K562 (cell line): ENCODE results near the gene FAAH. TPM values are rescaled to one million over a fixed set of nuclear protein-coding genes. Genes with fewer than 3 reads are reported as not detected.

Experiments used
- ATAC-seq: fragments of 200-7000 bp; cut with Tn5 transposase; 3 replicates; pipeline ENCODE4 v1.9.1; 2020; ENCODE audit warnings: moderate library complexity
- BruUV-seq: library from RNA; stranded (reverse); fragments of 400-500 nt; replicated peaks from 2 replicates; lab custom pipeline; 2021; lab: Mats Ljungman, UMichigan
- CTCF ChIA-PET: fragments of 300-600 bp; formaldehyde crosslinking; extraction: SDS; loops from one replicate; lab custom pipeline; 2021; ENCODE audit warnings: low intra/inter-chr PET ratio; lab: Yijun Ruan, JAX
- POLR2A ChIA-PET: fragments of 300-600, 350-650 bp; sonication (Branson Sonifier 250); formaldehyde crosslinking; extraction: SDS; loops from one replicate; lab custom pipeline; 2021; ENCODE audit warnings: antibody characterized with exemption, inconsistent platforms; lab: Yijun Ruan, JAX
- DNase-seq, 4 experiments: peaks; one replicate each; pipeline versions ENCODE4 v3.0.0 to v3.0.0-alpha.2; 2011 to 2018; ENCODE audit warnings: low spot score in 3 of 4, mixed read lengths in 3 of 4; ENCODE audit errors: extremely low read depth in 1 of 4
- FAIRE-seq: peaks from 2 replicates; lab custom pipeline; 2011; peaks lifted over from hg19 to GRCh38; lab: Jason Lieb, UNC
- H2AFZ ChIP-seq: 2 replicates; pipeline ENCODE4 v1.6.0; 2011; ENCODE audit warnings: low read depth, low read length, control low read depth, inconsistent platforms
- H3K27ac ChIP-seq: fragments of 200-600 bp; 3 replicates; pipeline ENCODE4 v1.8.0; 2011; ENCODE audit warnings: low read depth, mild to moderate bottlenecking, control low read depth, inconsistent platforms, low read length, moderate library complexity, mixed read lengths; ENCODE audit errors: extremely low read depth
- H3K27me3 ChIP-seq, 2 experiments: fragments of 300-600 bp in 1 of 2; 2 replicates in 1 of 2; 3 replicates in 1 of 2; pipeline versions ENCODE4 v1.6.0 to v1.8.0; 2011; ENCODE audit warnings: inconsistent platforms in 2 of 2, low read length in 2 of 2, mild to moderate bottlenecking in 1 of 2, mixed read lengths in 1 of 2, moderate library complexity in 1 of 2; ENCODE audit not compliant: control insufficient read depth in 2 of 2, insufficient read depth in 2 of 2
- H3K36me3 ChIP-seq: fragments of 300-600 bp; 3 replicates; pipeline ENCODE4 v1.8.0; 2011; ENCODE audit warnings: mild to moderate bottlenecking, low read length, inconsistent platforms; ENCODE audit not compliant: control insufficient read depth, insufficient read depth
- H3K4me1 ChIP-seq, 2 experiments: fragments of 200-600 bp in 1 of 2; replicated peaks in 1 of 2; 2 replicates in 1 of 2; 3 replicates in 1 of 2; pipeline versions ENCODE4 v1.5.1 to v1.8.0; 2011; ENCODE audit warnings: inconsistent platforms in 2 of 2, low read length in 2 of 2, mild to moderate bottlenecking in 1 of 2, mixed read lengths in 1 of 2, moderate library complexity in 1 of 2; ENCODE audit not compliant: control insufficient read depth in 2 of 2, insufficient read depth in 2 of 2
- H3K4me2 ChIP-seq: 2 replicates; pipeline ENCODE4 v1.6.1; 2011; ENCODE audit warnings: low read length, control low read depth, inconsistent platforms, mixed read lengths; ENCODE audit not compliant: insufficient read depth
- H3K4me3 ChIP-seq: fragments of 200-600 bp; sonication (generic), shearing (Covaris generic); 2 replicates; pipeline ENCODE4 v1.5.1; 2016; ENCODE audit warnings: control low read depth, inconsistent platforms
- H3K79me2 ChIP-seq: fragments of 200-600 bp; 3 replicates; pipeline ENCODE4 v1.8.0; 2011; ENCODE audit warnings: low read length, inconsistent platforms; ENCODE audit not compliant: control insufficient read depth, insufficient read depth
- H3K9ac ChIP-seq, 2 experiments: 2 replicates each; pipeline versions ENCODE4 v1.6.0 to v1.6.1; 2011; ENCODE audit warnings: low read depth in 2 of 2, low read length in 2 of 2, control low read depth in 1 of 2, inconsistent platforms in 1 of 2, mild to moderate bottlenecking in 1 of 2, mixed read lengths in 1 of 2; ENCODE audit not compliant: insufficient read depth in 1 of 2
- H3K9me1 ChIP-seq: one replicate; pipeline ENCODE4 v1.6.0; 2011; ENCODE audit warnings: inconsistent platforms, mild to moderate bottlenecking, low read length, moderate library complexity; ENCODE audit not compliant: control insufficient read depth, insufficient read depth
- H3K9me3 ChIP-seq: replicated peaks from 2 replicates; pipeline ENCODE4 v1.5.1; 2011; ENCODE audit warnings: low read depth, low read length, inconsistent platforms; ENCODE audit not compliant: control insufficient read depth, insufficient read depth
- H4K20me1 ChIP-seq: replicated peaks from 2 replicates; pipeline ENCODE4 v1.6.1; 2011; ENCODE audit warnings: low read length, inconsistent platforms, mixed read lengths; ENCODE audit not compliant: control insufficient read depth, insufficient read depth
- ARID2 ChIP-seq: fragments of 450-650 bp; IDR thresholded peaks from 2 replicates; pipeline ENCODE4 v1.6.1; 2017; ENCODE audit warnings: antibody characterized with exemption, mild to moderate bottlenecking
- ATF1 ChIP-seq, 2 experiments: fragments of 450-650 bp in 1 of 2; IDR thresholded peaks; 2 replicates each; pipeline ENCODE4 v1.6.1; 2016; ENCODE audit warnings: missing compliant biosample characterization in 1 of 2, missing genetic modification characterization in 1 of 2
- CTBP1 ChIP-seq: fragments of 450-650 bp; IDR thresholded peaks from 2 replicates; pipeline ENCODE4 v1.6.1; 2016; ENCODE audit warnings: borderline replicate concordance
- KDM1A ChIP-seq, 2 experiments: fragments of 450-650 bp; IDR thresholded peaks; 2 replicates each; pipeline ENCODE4 v1.6.1; 2016; ENCODE audit warnings: mild to moderate bottlenecking in 2 of 2
- MYC ChIP-seq, 2 experiments: fragments of 250-450 bp in 1 of 2; sonication (Bioruptor Pico) in 1 of 2; IDR thresholded peaks; 2 replicates each; pipeline versions ENCODE4 v1.5.1 to v1.6.1; 2012 to 2021; ENCODE audit warnings: low read depth in 2 of 2, borderline replicate concordance in 1 of 2, improper control_type of control experiment in 1 of 2, low read length in 1 of 2, mild to moderate bottlenecking in 1 of 2, moderate library complexity in 1 of 2
- PHF21A ChIP-seq: fragments of 450-650 bp; IDR thresholded peaks from 2 replicates; pipeline ENCODE4 v1.6.1; 2017; ENCODE audit warnings: low read depth, borderline replicate concordance
- RAD51 ChIP-seq: fragments of 450-650 bp; IDR thresholded peaks from 2 replicates; pipeline ENCODE4 v1.7.1; 2016; ENCODE audit warnings: low read depth, mild to moderate bottlenecking, borderline replicate concordance
- SRF ChIP-seq, 2 experiments: fragments of 250-450, 450-650 bp in 1 of 2; sonication (Bioruptor Pico) in 1 of 2; sonication (generic) in 1 of 2; formaldehyde crosslinking; IDR thresholded peaks; 2 replicates each; pipeline versions ENCODE4 v1.5.0 to v1.5.1; 2020 to 2022; ENCODE audit warnings: mild to moderate bottlenecking in 1 of 2, missing genetic modification reagents in 1 of 2
- TRIM28 ChIP-seq: fragments of 450-650 bp; IDR thresholded peaks from 2 replicates; pipeline ENCODE4 v1.6.1; 2017
- YY1 ChIP-seq, 3 experiments: IDR thresholded peaks; 2 replicates each; pipeline ENCODE4 v1.6.1; 2011; ENCODE audit warnings: low read length in 2 of 3, mild to moderate bottlenecking in 2 of 3, moderate library complexity in 2 of 3, borderline replicate concordance in 1 of 3, control low read depth in 1 of 3, low read depth in 1 of 3; ENCODE audit not compliant: insufficient read depth in 3 of 3, insufficient replicate concordance in 2 of 3, control insufficient read depth in 1 of 3, insufficient read length in 1 of 3; ENCODE audit errors: extremely low read depth in 1 of 3
- ZBTB17 ChIP-seq: fragments of 450-650 bp; formaldehyde crosslinking; IDR thresholded peaks from 2 replicates; pipeline ENCODE4 v1.4.0; 2020; ENCODE audit warnings: mild to moderate bottlenecking
- ZNF57 ChIP-seq: fragments of 450-650 bp; formaldehyde crosslinking; IDR thresholded peaks from 2 replicates; pipeline ENCODE4 v1.4.0; 2020; ENCODE audit warnings: mild to moderate bottlenecking, moderate library complexity
- ZNF780A ChIP-seq: fragments of 250-450 bp; sonication (Bioruptor Pico); IDR thresholded peaks from 2 replicates; pipeline ENCODE4 v1.5.0; 2021; ENCODE audit warnings: mild to moderate bottlenecking
- WGBS: fragments of 100-300 bp; shearing (Covaris generic); methylation state at CpG from one replicate; pipeline ENCODE4 v1.1.6; 2016; ENCODE audit warnings: low coverage, mixed read lengths; ENCODE audit not compliant: insufficient coverage; ENCODE audit errors: missing lambda C conversion rate; 5-methylcytosine and 5-hydroxymethylcytosine counted together
- in situ Hi-C: fragments of 300-500 bp; cut with MboI; formaldehyde crosslinking; loops from 4 replicates; pipeline ENCODE4 v1.15.0; 2018; ENCODE audit warnings: inconsistent platforms, mixed read lengths
- intact Hi-C: fragments of 100-400 bp; cut with micrococcal nuclease; formaldehyde crosslinking; loops from 2 replicates; pipeline ENCODE4 v1.14.2; 2022
- polyA plus RNA-seq, 8 experiments: library from polyadenylated mRNA; depleted of rRNA in 4 of 8; stranded (reverse) in 5 of 8; unstranded in 3 of 8; fragments of >200 nt; fragmentation: Nextera tagmentation in 2 of 8; fragmentation: Illumina TruSeq in 1 of 8; extraction: Ambion mirVana in 2 of 8; extraction: Trizol in 1 of 8; gene quantifications; 2 replicates each; pipeline versions ENCODE4 v1.2.1 to v1.2.3, GENCODE V29; 2011 to 2014; ENCODE audit warnings: inconsistent platforms in 1 of 8, missing spikeins in 1 of 8
- total RNA-seq, 7 experiments: library from RNA; depleted of rRNA in 6 of 7; stranded (reverse); fragments of >200 nt in 6 of 7; fragmentation: Illumina TruSeq in 2 of 7; extraction: Trizol in 2 of 7; gene quantifications; 2 replicates each; pipeline versions ENCODE4 v1.2.1 to v1.2.3, GENCODE V29; 2011 to 2021; ENCODE audit warnings: low replicate concordance in 1 of 7
- TF ChIP-seq, protein P1 (sequence below), 3 experiments: IDR thresholded peaks in 2 of 3; conservative IDR thresholded peaks in 1 of 3; 2 replicates each; pipeline ENCODE4 v1.5.1; 2011 to 2012; ENCODE audit warnings: low read length in 3 of 3, mild to moderate bottlenecking in 3 of 3, control low read depth in 2 of 3, improper control_type of control experiment in 1 of 3, inconsistent platforms in 1 of 3, low read depth in 1 of 3, mixed read lengths in 1 of 3, moderate library complexity in 1 of 3; ENCODE audit not compliant: insufficient read depth in 2 of 3
- TF ChIP-seq, protein P2 (sequence below): sonication (generic); formaldehyde crosslinking; IDR thresholded peaks from 2 replicates; pipeline ENCODE4 v1.5.0; 2020; ENCODE audit warnings: missing genetic modification reagents

Gene FAAH
- total and polyA plus RNA-seq, 9 of the 15 experiments (the other 6 are each of a cell fraction or from before 2014, with no cell fraction given): 0.06 to 1.1 (median 0.32) TPM

DNA sequence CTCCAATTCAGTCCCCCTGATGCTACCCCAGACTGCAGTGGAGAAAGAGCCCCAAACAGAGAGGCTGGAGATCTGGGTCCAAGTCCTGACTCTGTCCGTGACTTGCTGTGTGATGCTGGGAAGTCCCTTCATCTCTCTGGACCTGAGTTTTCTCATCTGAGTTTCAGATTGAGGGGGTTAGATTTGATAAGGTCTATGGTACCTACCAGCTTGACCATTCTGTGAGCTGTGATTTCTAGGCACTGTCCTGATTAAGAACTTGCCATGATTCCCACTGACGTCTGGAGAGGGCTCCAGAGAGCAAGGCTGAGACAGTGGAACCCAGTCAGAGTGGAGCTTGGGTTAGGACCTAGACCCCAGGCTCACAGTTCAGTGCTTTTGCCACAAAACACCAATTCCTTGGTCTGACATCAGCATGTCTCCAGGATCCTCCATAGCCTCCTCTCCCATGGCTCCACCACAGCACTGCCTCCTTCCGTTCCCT is 51.7 kb downstream of the FAAH start (continued):
- TF ChIP-seq, protein P1, sequence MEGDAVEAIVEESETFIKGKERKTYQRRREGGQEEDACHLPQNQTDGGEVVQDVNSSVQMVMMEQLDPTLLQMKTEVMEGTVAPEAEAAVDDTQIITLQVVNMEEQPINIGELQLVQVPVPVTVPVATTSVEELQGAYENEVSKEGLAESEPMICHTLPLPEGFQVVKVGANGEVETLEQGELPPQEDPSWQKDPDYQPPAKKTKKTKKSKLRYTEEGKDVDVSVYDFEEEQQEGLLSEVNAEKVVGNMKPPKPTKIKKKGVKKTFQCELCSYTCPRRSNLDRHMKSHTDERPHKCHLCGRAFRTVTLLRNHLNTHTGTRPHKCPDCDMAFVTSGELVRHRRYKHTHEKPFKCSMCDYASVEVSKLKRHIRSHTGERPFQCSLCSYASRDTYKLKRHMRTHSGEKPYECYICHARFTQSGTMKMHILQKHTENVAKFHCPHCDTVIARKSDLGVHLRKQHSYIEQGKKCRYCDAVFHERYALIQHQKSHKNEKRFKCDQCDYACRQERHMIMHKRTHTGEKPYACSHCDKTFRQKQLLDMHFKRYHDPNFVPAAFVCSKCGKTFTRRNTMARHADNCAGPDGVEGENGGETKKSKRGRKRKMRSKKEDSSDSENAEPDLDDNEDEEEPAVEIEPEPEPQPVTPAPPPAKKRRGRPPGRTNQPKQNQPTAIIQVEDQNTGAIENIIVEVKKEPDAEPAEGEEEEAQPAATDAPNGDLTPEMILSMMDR (IDR thresholded peaks at IDR 0.05 in 2 of 3, conservative IDR thresholded peaks at IDR 0.05 in 1 of 3; ENCODE audit: insufficient read depth in 2 of 3, low read depth in 1 of 3, low read length in 3 of 3): peak; percentile 24 to 47 (median 35); a peak in 4 of 6 replicates
- TF ChIP-seq TRIM28 (no peak), RAD51 (no peak), KDM1A (IDR thresholded peaks at IDR 0.05) (peak; percentile 66 to 71), PHF21A (0 out of 2 replicates have a peak, but pooled peaks have one; percentile 11)

DNA sequence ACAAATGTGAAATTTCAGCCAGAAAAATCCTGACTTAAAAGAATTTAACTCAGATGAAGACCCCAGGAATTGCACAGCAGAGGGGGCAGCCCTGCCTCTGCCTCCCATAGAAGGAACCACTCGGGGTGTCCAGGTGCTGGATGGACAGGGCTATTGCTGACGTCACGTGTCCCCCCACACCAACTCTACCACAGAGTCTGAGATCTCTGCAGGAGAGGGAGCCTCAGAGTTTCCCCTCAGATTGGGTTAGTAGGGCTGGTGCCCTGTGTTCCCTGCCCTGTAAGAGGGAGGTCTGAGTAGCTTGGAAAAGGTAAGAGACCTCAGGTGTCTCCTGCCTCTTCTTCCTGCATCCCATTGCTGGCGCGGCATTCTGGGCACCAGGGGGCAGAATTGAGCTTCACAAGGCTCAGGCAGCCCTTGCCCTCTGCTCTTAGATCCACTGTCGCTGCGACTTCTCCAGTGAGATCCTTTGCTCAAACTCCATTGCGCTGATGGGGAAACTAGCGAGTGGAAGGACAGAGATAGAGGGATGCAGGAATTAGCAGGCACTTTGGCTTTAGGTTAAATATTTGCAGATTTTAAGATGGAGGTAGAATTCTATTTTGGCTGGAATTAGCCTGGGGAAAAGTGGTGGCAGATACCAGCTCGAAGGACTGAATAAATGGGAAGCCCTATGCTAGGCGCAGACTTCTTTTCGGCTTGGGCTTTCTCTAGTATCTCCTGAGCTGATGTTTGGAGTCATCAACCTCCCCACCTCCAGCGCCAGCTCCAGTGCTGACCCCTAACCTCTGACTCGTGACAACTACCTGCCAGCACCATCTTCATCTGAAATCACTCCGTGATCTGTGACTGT is 52.8 kb downstream of the FAAH start:
- POLR2A ChIA-PET: interaction anchor here (0.6 to 1.3 kb wide), 10 partner anchors 9 to 503 kb away, joined by 3 to 6 read pairs (median 4); partner anchors contain the start of gene MKNK1
- ATAC-seq: peak; percentile 60
- H3K9me3 ChIP-seq: no peaks in the 10 kb centered on the region
- 27% methylated on average over 15 of the region's 15 CpGs for WGBS
- H3K4me1 ChIP-seq: peaks cover 29 to 48% of the 10 kb centered on the region in 2 experiments
- H3K9me1 ChIP-seq: no peaks in the 10 kb centered on the region
- H3K27ac ChIP-seq: no peak overlapping the region
- FAIRE-seq: peak; percentile 84
- no peaks in the 10 kb centered on the region for H3K36me3 ChIP-seq
- CTCF ChIA-PET: interaction anchor here (0.7 to 7.9 kb wide), 6 partner anchors 26 to 102 kb away, joined by 3 to 144 read pairs (median 10); a partner anchor contains a TSS
- intact Hi-C loops: loop anchor here (1.0 kb wide), 2 partner anchors 30 to 81 kb away; no protein-coding TSS in a partner anchor
- no peak overlapping the region for H3K4me3 ChIP-seq
- H2AFZ ChIP-seq: peak overlapping the region; percentile 7; the same call in 1 of the 2 replicates
- H3K9ac ChIP-seq: no peak overlapping the region
- peak; percentile 77 to 89 (median 79) for DNase-seq
- H3K27me3 ChIP-seq: no peaks in the 10 kb centered on the region
- no peaks in the 10 kb centered on the region for H3K79me2 ChIP-seq
- BruUV-seq: no TSS peak
- no peak overlapping the region for H3K4me2 ChIP-seq
- in situ Hi-C loops: loop anchor here (5.0 kb wide), 2 partner anchors 80 to 280 kb away; no protein-coding TSS in a partner anchor
- H4K20me1 ChIP-seq: 0 out of 2 replicates have a peak, but pooled peaks cover 3% of the 10 kb centered on the region
- TF ChIP-seq CTBP1 (peak; percentile 79), ZBTB17 (CRISPR knock-in tag) (no peak), YY1 (IDR thresholded peaks at IDR 0.05; ENCODE audit: borderline replicate concordance in 1 of 3, control insufficient read depth in 1 of 3, extremely low read depth in 1 of 3, insufficient read depth in 3 of 3, insufficient read length in 1 of 3, insufficient replicate concordance in 2 of 3, low read depth in 1 of 3, low read length in 2 of 3) (peak in 1 of 3 experiments; percentile 31), SRF (CRISPR knock-in tag; IDR thresholded peaks at IDR 0.05) (no peak), ZNF57 (CRISPR knock-in tag) (no peak), ARID2 (peak; percentile 89), MYC (IDR thresholded peaks at IDR 0.05; ENCODE audit: low read depth, low read length) (peak; percentile 33; the same call in 1 of the 2 replicates), MYC (CRISPR knock-in tag; IDR thresholded peaks at IDR 0.05; ENCODE audit: borderline replicate concordance, low read depth) (no peak), ZNF780A (CRISPR knock-in tag) (no peak), ATF1 (CRISPR knock-in tag; IDR thresholded peaks at IDR 0.05) (no peak), ATF1 (tag; IDR thresholded peaks at IDR 0.05) (peak; percentile 64)
- TF ChIP-seq, protein P2, sequence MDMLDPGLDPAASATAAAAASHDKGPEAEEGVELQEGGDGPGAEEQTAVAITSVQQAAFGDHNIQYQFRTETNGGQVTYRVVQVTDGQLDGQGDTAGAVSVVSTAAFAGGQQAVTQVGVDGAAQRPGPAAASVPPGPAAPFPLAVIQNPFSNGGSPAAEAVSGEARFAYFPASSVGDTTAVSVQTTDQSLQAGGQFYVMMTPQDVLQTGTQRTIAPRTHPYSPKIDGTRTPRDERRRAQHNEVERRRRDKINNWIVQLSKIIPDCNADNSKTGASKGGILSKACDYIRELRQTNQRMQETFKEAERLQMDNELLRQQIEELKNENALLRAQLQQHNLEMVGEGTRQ: peak; percentile 7; the same call in 1 of the 2 replicates
